HG02938 (cell line): ENCODE measurements around the gene TESK2.
"Not testable (repeated sequence)": the region's sequence is repeated elsewhere in the genome, so short reads cannot be mapped to it uniquely, and the experiment has no call there.

Source experiments
- ATAC-seq: cut with Tn5 transposase; IDR thresholded peaks from one replicate; pipeline ENCODE4 v1.9.1; 2021; ENCODE audit warnings: mild to moderate bottlenecking, moderate library complexity; ENCODE audit not compliant: unreplicated experiment

Gene TESK2, protein sequence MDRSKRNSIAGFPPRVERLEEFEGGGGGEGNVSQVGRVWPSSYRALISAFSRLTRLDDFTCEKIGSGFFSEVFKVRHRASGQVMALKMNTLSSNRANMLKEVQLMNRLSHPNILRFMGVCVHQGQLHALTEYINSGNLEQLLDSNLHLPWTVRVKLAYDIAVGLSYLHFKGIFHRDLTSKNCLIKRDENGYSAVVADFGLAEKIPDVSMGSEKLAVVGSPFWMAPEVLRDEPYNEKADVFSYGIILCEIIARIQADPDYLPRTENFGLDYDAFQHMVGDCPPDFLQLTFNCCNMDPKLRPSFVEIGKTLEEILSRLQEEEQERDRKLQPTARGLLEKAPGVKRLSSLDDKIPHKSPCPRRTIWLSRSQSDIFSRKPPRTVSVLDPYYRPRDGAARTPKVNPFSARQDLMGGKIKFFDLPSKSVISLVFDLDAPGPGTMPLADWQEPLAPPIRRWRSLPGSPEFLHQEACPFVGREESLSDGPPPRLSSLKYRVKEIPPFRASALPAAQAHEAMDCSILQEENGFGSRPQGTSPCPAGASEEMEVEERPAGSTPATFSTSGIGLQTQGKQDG

GRCh38 chr1:45490626-45491486, at the start of gene TESK2:
Gene TESK2 (minus strand): TSS chr1:45491163. CDS start chr1:45457785, 33,378 bp downstream.
- ATAC-seq: peak; percentile 85

DNA sequence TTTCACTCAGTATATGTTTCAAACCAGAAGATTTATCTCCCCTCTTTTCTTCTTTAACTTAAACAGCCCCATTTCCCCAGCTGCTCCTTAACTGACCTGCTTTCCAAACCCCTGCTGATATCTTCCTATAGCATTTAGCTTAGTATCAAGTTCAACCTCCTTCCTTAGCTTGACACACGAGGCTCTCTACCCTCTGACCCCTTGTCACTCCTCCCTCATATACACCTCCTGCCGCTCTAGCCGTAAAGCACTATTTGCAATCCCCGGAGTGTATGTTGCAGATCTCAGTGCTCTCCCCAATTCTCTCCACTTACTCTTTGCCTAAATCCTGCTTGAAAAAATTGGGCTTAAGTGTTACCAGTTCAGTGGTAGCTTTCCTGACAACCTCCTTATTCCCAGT, 45.9 kb upstream of the TESK2 start:
- no peak for ATAC-seq

GRCh38 chr1:45535988-45536766, 45.2 kb upstream of the TESK2 start:
- ATAC-seq: no peak

DNA sequence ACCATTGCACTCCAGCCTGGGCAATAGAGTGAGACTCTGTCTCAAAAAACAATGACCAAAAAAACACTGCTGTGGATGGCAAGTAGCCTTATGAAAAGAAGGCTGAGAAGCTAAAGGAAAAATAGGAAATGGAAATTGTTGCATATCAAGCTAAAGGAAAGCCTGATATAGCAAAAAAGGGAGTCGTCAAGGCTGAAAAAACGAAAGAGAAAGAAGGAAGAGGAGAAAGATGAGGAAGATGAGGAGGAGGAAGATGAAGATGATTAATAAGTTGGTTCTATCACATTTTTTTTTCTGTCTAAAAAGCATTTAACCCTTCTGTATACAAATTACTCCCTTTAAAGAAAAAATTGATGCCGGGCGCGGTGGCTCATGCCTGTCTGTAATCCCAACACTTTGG, 40.9 kb upstream of the TESK2 start:
- no peak for ATAC-seq

- no peak for ATAC-seq
These were observed 39.7 kb upstream of the TESK2 start for GRCh38 chr1:45530632-45531135.

DNA sequence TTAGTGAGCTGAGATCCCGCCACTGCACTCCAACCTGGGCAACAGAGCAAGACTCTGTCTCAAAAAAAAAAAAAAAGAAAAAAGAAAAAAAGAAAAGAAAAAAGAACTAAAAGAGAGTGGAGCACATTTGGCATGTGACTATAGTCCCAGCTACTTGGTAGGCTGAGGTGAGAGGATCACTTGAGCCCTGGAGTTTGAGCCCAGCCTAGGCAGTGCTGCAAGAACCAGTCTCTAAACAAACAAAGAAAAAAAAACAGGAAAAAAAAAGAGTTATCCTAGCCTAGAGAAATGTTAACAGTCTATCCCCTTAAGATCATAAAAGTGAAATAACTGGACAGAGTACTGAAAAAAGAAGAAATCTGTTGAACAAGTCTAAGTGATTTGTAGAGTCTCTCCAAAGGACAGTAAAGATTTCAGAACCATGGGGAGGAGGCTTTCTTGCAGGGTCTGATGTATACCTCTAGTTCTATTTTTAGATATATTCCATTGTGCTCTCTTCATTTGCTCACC, 35.2 kb upstream of the TESK2 start:
- no peak for ATAC-seq

- ATAC-seq: not testable (repeated sequence)
These were observed 33.0 kb upstream of the TESK2 start for GRCh38 chr1:45523975-45524374.

DNA sequence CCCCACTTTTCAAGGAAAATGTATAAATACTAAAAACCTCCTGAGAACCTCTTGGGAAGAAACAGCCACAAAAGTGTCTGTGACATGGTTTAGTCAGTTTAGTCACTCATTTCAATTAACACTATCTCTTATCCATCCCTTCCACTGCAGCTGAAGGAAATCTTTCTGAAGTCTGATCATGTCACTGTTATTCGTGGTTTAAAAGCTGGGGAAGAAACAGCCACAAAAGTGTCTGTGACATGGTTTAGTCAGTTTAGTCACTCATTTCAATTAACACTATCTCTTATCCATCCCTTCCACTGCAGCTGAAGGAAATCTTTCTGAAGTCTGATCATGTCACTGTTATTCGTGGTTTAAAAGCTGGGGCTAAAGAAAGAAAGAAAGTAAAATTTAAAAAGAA, 32.6 kb upstream of the TESK2 start:
- ATAC-seq: not testable (repeated sequence)

DNA sequence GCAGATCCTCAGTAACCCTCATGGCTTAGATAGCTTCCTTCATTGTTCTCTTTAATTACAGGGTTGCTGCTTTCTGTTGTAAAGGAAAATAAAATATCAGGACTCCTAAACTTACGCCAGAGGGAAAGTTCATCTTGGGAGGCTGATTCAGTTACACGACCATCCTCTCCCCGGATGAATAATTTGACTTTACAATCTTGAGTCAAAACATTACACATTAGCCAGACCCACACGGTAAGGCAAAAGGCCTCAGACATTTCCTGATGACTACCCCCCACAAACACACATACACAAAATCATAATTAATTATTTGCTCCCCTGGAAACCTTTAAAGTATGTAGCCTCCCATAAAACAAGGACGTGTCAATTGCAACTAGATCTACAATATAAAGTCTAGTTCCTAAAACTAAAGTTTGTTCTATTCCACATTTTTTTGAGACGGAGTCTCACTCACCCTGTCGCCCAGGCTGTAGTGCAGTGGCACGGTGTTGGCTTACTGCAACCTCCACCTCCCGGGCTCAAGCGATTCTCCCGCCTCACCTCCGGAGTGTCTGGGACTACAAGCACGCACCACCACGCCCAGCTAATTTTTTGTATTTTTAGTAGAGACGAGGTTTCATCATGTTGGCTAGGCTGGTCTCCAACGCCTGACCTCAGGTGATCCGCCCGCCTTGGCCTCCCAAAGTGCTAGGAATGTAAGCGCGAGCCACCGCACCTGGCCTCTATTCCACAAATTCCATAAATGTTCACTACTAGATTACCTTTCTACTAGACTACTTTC, 31.6 kb upstream of the TESK2 start:
- ATAC-seq: no peak

- ATAC-seq: peak; percentile 78
These were observed 30.7 kb upstream of the TESK2 start, which contains the start of gene PRDX1 for GRCh38 chr1:45521413-45522323. Gene PRDX1 (minus strand): TSS chr1:45521884. CDS start chr1:45519043, 2,841 bp downstream.

GRCh38 chr1:45519774-45520173, 28.8 kb upstream of the TESK2 start:
- ATAC-seq: not testable (repeated sequence)

DNA sequence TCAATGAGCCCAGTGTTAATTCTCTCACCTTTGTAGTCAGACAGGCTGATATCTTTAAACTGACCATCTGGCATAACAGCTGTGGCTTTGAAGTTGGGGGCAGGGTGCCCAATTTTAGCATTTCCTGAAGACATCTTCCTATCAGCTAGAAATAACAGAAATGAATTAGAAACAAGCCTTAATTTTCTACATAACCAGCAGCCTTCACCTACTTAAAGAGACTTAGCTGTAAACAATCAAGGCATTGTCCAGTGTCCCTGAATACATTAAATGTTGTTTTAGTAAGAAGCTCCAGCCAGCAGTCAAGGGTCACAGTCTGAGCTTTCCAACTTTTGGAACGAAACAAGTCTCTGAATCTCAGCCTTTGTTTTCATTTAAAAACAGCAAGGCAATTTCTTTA, 27.9 kb upstream of the TESK2 start:
- no peak for ATAC-seq

- ATAC-seq: not testable (repeated sequence)
These were observed 27.4 kb upstream of the TESK2 start for GRCh38 chr1:45518366-45518765.

GRCh38 chr1:45516465-45516864, 25.5 kb upstream of the TESK2 start:
- ATAC-seq: no peak

- no peak for ATAC-seq
These were observed 25.1 kb upstream of the TESK2 start for GRCh38 chr1:45516036-45516435.

DNA sequence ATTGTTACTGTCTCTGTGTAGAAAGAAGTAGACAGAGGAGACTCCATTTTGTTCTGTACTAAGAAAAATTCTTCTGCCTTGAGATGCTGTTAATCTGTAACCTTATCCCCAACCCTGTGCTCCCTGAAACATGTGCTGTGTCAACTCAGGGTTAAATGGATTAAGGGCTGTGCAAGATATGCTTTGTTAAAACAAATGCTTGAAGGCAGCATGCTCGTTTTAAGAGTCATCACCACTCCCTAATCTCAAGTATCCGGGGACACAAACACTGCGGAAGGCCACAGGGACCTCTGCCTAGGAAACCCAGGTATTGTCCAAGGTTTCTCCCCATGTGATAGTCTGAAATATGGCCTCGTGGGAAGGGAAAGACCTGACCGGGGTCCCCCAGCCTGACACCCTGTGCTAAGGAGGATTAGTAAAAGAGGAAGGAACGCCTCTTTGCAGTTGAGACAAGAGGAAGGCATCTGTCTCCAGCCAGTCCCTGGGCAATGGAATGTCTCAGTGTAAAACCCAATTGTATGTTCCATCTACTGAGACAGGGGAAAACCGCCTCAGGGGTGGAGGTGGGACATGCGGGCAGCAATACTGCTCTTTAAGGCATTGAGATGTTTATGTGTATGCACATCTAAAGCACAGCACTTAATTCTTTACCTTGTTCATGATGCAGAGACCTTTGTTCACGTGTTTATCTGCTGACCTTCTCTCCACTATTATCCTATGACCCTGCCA, 22.7 kb upstream of the TESK2 start:
- not testable (repeated sequence) for ATAC-seq

DNA sequence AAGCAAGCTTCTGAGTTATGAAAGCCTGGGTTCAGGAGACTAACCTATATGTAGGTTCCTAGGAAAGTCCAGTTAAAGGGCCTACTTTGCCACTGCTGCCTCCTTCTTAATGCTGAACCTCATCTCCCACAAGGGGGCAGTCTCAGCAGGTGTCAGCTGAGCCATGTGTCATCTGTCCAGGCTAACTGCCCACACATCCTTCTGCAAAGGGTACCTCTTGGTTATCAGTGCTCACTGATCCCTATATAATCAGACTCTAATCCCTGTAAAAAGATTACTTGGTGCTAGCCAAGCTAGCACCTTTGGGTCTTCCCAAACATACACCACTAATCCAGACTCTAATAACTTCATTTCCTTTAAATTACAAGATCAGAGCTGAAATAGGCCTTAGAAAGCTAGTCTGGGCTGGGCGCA, 21.7 kb upstream of the TESK2 start:
- ATAC-seq: no peak
